H7 (cell line): Measurements from ENCODE around the gene HOXC4. TPM values are rescaled to one million over a fixed set of nuclear protein-coding genes. Genes with fewer than 3 reads are reported as not detected.
"Not testable (repeated sequence)": the region's sequence is repeated elsewhere in the genome, so short reads cannot be mapped to it uniquely, and the experiment has no call there.

ENCODE experiments used
- DNase-seq: peaks from one replicate; pipeline ENCODE4 v3.0.0; 2012
- H3K27me3 ChIP-seq: 2 replicates; pipeline ENCODE4 v1.6.0; 2011; ENCODE audit warnings: mild to moderate bottlenecking, low read length; ENCODE audit not compliant: control insufficient read depth, insufficient read depth
- H3K36me3 ChIP-seq: replicated peaks from 2 replicates; pipeline ENCODE4 v1.5.1; 2011; ENCODE audit warnings: low read length; ENCODE audit not compliant: control insufficient read depth, insufficient read depth
- H3K4me3 ChIP-seq: 2 replicates; pipeline ENCODE4 v1.5.1; 2011; ENCODE audit warnings: low read depth, mild to moderate bottlenecking, control low read depth, low read length, moderate library complexity; ENCODE audit not compliant: insufficient read depth
- total RNA-seq: library from RNA; depleted of rRNA; stranded (reverse); fragments of >200 nt; shearing (Covaris generic); gene quantifications from 2 replicates; pipeline ENCODE4 v1.2.3, GENCODE V29; 2014

HOXC4 gene
- total RNA-seq, 1 experiment from 2014 or later: not detected

DNA sequence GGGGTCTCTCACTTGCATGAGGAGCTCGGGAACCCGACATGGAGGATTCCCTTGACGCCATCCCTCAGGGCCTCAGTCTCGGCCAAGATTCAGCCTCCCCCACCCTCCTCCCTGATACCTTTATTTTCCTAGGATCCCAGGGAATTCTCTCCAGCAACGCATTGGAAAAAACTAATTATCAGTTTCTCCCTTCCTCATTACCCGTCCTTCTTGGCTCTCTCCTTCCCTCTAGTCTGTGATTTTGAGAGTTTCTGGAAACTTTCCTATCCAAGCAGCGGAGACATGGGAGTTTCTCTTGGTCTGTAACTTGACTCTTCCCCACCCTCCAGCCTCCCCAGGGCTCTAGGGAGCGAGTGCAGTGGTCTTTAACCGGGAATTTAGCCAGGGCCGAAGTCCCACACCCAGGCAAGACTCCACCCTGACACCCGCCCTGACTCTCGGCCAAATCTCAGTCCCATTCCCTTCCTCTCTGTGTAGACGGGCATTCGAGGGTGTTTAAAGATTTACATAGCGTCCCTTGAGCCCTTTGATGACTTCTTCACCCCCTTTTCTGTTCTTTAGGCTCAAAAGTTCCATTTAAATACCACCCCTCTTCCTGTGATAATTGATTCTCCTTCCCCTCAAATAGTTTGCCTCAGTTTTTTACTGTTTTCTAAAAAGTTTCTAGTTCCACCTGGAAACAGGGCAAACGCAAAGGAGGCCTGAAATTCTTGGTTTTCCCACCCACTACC is 14.1 kb upstream of the HOXC4 start:
- DNase-seq: no peak
- no peak overlapping the region for H3K4me3 ChIP-seq
- H3K27me3 ChIP-seq: peaks cover 100% of the 10 kb centered on the region
- H3K36me3 ChIP-seq: no peaks in the 10 kb centered on the region

DNA sequence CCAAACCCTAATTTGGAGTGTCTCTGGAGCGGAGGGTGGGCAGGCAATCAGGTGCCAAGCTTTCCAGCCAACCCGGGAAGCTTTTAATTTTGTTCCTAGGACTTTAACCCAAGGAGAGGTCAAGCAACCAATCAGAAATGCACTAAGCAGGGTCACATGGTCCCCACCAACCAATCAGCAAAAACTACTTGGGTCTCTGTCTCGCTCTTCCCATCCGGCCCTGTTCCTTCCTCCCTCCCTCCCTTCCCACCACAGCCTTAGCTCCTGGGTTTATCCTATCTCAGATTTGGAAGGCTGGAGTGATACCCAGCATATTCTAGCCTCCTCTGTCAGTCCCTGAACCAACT is 13.5 kb upstream of the HOXC4 start:
- H3K36me3 ChIP-seq: no peaks in the 10 kb centered on the region
- peak; percentile 68 for DNase-seq
- H3K27me3 ChIP-seq: peaks cover 100% of the 10 kb centered on the region
- no peak overlapping the region for H3K4me3 ChIP-seq

DNA sequence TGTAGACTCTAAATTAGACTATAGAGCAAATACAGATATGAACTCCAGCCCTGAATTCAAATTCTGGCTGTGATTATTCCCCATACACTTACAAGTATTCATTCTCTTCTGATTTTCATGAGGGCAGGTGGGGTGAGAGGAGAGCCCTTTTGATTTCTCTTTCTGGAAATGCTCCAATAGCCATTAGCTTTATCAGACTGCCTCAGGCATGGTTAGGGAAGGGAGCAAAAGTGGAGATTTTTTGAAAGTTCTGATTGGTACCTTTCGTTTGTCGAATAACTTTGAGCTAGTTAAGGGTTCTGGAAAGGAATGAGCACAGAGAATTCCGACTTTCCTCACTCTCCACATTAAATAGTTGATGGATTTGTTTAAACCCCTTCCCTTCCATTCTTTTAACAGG is 13.0 kb upstream of the HOXC4 start:
- H3K36me3 ChIP-seq: no peaks in the 10 kb centered on the region
- no peak for DNase-seq
- peaks cover 100% of the 10 kb centered on the region for H3K27me3 ChIP-seq
- H3K4me3 ChIP-seq: no peak overlapping the region

DNA sequence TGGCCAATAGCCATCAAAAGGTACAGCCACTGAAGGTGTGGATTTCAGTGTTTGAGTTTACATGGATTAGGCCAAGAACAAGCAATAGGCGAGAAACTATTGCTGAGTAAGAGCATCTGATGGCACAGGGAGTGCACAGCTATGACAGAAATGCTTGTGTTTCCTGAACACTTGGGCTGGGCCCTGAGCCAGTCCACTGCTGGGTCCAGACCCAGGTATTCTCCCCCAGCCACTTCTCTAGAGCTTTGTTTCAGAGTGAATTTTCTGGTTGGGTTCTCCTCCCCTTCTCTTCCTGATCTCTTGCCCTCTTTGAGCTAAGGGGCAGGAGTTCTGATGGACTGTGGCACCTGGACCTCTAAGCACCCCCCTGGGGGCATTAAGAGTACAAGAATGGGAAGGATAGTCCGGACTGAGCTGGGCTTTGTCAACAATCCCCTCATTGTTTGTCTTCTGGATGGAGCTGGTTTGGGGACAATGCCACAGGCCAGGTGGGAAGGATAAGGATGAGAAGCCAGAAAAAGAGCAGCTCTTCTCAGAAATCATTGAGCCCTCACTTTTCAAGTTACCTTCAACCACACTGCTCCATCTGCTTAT is 12.4 kb upstream of the HOXC4 start:
- no peak for DNase-seq
- Histone ChIP-seq H3K36me3 (no peaks in the 10 kb centered on the region), H3K27me3 (peaks cover 100% of the 10 kb centered on the region), H3K4me3 (no peak overlapping the region)

DNA sequence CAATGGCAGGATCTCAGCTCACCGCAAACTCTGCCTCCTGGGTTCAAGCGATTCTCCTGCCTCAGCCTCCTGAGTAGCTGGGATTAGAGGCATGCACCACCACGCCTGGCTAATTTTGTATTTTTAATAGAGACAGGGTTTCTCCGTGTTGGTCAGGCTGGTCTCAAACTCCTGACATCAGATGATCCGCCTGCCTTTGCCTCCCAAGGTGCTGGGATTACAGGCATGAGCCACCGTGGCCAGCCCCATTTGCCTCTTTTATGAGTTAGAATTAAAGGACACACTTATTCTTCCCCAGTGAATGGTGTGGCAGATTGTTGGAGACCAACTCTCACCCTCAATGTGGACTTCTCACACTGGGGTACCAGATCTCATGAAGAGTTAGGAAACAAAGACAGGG is 11.6 kb upstream of the HOXC4 start:
- H3K4me3 ChIP-seq, H3K36me3 ChIP-seq, DNase-seq: not testable (repeated sequence)
- peaks cover 100% of the 10 kb centered on the region for H3K27me3 ChIP-seq

DNA sequence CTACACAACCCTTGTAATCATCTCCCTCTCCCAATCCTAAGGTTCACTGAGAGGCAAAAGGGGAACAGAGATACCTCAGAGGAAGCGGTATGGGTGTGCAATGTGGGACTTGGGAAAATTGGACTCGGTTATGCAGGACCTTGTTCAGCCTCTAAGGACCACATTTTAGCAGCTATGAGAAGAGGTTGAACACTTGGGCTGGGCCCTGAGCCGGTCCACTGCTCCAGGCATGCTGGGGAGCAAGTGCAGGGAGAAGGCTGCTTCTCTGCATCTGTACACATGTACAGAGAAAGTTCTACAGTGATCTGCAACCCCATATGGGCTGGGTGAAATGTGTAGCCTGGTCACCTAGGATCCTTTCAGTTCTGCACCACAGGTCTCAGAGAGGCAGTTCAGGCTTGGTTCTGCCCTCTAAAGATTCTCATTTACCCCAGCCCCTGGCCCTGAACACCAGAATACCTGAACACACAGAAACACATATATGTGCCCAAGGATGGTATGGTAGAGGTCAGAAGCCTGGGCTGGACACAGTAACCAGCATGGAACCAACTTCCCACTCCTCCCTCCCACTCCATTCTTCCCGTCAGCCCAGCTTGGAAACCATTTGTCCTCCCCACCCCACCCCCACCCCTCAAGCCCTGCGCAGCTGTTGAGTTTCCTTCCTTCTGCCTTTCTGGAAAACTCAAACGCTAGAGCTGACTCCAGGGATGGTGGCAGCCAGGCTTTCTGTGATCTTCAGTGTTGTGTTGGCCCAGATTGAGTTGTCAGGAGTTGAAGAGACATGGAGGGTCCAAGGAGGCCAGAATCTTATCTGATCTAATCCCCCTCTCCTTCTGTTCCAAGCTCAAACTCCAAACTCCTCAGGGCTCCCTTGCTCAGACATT is 10.4 kb upstream of the HOXC4 start:
- H3K36me3 ChIP-seq: no peaks in the 10 kb centered on the region
- no peak overlapping the region for H3K4me3 ChIP-seq
- H3K27me3 ChIP-seq: peaks cover 100% of the 10 kb centered on the region
- DNase-seq: no peak

DNA sequence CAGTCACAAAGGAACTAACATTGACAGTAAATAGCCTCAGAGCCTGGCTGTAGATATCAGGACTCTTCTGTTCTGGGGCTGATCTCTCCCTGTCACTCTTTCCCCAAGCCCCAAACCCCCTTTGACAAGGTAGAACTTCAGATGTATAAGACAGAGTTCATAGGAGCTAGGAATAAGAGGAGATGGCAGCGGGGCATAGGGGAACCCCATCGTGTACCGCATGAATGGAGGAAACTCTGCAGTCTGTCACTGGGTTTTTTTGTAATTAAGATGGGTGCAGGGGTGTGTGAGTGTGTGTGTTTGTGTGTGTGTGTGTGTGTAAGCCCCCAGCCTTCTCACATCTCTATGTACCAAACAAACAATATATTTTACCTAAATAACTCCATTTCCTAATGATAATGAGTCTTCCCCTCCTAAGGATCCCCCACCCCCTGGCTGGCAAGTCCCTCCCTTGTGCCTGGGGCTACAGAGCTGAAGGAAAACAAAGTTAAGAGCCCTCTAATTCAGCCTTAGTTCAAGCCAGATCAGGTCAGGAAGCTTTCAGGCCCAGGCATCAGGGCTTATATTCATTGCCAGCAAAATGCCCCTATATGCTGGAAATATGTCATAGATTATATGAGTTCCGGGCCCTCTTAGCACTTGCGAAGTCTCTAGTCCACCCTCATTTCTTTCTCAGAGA is 9.1 kb upstream of the HOXC4 start:
- Histone ChIP-seq H3K36me3 (no peaks in the 10 kb centered on the region), H3K27me3 (peaks cover 100% of the 10 kb centered on the region), H3K4me3 (no peak overlapping the region)
- no peak for DNase-seq

DNA sequence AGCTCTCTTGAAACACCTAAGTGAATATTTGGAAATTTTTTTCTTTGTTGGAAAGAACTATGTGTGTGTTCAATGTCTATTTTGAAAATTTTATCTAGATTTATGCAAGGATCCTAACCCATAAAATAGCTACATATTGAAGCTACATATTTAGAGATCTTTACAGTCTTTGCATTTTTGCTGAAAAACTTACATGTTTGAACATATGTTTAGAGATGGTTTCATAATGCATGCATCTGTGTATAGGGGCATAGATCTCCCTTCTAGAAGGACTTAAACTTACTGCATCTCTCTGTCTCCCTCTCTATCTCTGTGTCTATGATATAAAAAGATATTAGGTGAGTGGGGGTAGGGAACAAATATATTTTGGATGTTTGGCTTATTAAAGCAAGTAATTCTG is 8.2 kb upstream of the HOXC4 start:
- Histone ChIP-seq H3K36me3 (no peaks in the 10 kb centered on the region), H3K27me3 (peaks cover 100% of the 10 kb centered on the region), H3K4me3 (no peak overlapping the region)
- DNase-seq: no peak

DNA sequence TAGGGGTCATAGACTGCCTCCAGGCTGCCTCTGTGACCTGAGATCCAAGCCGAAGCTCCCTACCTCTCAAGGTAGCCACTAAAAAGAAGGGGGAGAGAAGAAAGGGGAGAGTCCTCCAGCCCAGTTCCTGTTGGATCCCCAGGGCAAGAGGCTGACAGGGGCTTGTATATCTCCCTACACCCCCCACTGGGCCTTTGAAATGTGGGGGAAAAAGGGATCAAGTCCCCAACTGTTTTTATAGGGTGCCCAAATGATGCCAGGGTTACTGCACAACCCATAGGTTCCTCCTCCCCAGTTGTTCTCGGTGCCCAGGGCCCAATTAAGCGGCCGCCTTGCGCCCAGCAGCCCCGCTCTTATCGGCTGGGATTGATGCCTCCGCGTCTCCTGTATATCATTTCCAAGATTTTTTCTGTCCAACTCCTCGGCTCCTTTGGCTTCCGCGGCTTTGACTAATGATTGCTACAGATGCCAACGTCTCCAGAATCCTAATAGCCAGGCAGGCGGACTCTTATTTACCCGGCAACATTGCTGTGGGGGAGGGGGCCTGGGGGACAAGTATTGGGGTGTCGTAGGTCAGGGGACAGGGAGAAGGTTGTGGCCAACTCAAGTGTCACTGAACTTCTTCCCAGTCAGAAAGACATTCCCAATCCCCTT is 7.6 kb upstream of the HOXC4 start:
- Histone ChIP-seq H3K27me3 (peaks cover 100% of the 10 kb centered on the region), H3K4me3 (no peak overlapping the region), H3K36me3 (no peaks in the 10 kb centered on the region)
- no peak for DNase-seq

DNA sequence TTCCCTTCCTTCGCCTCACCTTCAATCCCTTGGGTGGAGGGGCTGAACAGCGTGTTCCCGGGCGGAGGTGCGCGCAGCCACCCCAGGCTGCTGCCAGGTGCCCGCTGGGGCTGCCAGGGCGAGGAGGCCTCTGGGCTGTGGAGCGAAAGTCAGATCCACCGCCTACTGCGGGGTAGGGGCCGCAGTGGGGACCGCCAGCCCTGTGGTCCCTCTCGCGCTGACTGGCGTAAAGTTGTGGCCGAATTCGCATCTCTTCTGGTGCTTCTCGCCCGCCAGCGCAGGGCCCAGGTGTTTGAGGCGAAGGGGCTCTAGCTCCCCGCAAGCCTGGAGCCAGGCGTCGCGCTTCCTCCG is 6.9 kb upstream of the HOXC4 start:
- H3K27me3 ChIP-seq: peaks cover 100% of the 10 kb centered on the region
- peak; percentile 76 for DNase-seq
- no peaks in the 10 kb centered on the region for H3K36me3 ChIP-seq
- H3K4me3 ChIP-seq: no peak overlapping the region

DNA sequence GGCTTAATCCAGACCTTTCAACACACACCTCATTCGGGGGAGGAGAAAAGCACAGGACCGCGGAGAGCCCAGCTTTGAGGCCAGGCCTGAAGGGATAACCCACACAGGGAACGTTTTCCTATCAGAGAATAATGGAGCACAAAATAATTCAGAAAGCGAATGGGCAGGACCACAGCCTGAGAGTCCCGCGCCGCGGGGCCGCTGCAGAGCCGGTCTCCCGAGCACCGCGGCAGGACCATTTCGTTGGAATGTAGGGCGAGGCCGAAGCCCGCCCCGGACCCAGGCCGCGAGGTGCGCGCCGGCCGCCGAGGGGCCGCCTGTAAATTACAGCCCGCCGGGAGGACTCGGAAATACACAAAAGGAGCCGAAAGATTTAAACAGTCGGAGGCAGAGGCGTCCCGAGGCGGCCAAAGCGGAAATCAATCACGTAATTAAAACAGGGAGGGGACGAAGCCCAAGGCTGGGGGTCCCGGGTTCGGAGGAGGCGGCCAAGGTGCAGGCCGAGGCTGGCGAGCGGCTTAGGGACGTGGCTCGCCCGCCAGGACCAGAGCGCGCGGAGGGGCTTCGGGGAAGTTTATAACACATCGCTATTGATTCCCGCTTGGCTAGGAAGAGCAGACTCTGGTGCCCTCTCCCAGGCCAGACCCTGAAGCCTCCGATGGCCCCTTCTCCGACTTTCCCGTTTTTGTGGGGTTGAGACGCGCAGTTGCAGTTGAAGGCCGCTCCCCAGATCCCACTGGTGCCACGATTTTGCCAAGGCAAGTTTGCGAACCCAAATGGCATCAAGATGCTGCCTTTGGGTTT is 6.3 kb upstream of the HOXC4 start:
- peak; percentile 78 for DNase-seq
- Histone ChIP-seq H3K36me3 (no peaks in the 10 kb centered on the region), H3K27me3 (peaks cover 100% of the 10 kb centered on the region), H3K4me3 (no peak overlapping the region)

DNA sequence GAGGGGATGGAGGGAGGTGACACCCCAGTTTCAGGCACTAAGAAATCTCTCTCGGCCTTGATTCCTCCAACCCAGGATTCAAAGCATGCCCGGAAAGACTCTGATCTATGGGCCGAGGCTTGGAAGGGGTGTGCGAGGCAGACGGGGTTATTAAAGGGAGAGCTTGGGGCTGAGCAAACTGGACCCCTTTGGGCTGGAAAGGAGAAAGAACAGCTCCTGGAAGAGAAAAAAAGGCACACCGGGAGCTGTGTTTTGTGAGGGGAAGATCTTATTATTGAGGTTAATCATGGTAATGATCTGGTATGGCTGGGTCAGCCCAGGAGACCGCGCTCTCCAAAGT is 5.7 kb upstream of the HOXC4 start:
- no peak for DNase-seq
- Histone ChIP-seq H3K4me3 (no peak overlapping the region), H3K27me3 (peaks cover 100% of the 10 kb centered on the region), H3K36me3 (no peaks in the 10 kb centered on the region)

DNA sequence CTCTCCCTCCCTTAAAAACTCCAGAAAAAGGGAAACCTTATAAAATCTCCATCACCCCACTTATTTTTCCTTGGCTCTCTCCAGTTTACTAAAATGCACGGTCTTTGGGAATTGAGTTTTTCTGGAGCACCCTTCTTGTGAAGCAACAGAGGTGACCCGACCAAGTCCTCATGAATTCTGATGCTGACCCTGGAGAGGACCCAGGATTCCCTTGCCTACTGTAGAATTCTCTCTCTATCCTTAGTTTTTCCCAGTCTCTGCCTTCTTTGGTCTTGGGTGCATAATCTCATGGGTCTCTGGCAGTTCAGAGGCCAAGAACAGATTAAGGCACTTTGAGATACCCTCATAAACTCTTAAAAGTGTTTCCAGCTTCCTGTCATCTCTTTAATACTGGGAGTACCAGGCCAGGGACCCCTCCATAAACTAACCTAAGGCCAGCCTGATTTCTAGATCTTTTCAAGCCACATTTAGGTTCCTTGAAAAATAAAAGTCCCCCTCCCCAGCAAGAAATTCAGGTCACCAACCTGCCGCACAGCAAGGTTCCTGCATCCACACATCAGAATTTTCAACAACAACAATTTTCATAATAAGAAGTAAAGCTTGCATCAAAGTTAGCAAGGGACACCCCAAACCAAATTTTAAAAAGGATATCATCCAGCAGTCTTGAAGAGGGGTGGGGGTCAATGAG is 5.1 kb upstream of the HOXC4 start:
- no peak for DNase-seq
- Histone ChIP-seq H3K27me3 (peaks cover 100% of the 10 kb centered on the region), H3K36me3 (no peaks in the 10 kb centered on the region), H3K4me3 (no peak overlapping the region)
